ENCODE results near the gene EIF3L.

The EIF3L gene

GRCh38 chr22:37920126-37920525, 70.9 kb downstream of the EIF3L start:
- no peak overlapping the region for H3K27ac ChIP-seq (ENCODE audit: poor library complexity, severe bottlenecking)
- no peaks in the 10 kb centered on the region for H3K9me3 ChIP-seq (ENCODE audit: severe bottlenecking)
- no peaks in the 10 kb centered on the region for H3K4me1 ChIP-seq (ENCODE audit: insufficient read depth, poor library complexity, severe bottlenecking)
- peaks cover 90% of the 10 kb centered on the region for H3K36me3 ChIP-seq (ENCODE audit: low read depth)
- no peaks in the 10 kb centered on the region for H3K27me3 ChIP-seq (ENCODE audit: insufficient read depth, poor library complexity, severe bottlenecking)
- no peak overlapping the region for H3K4me3 ChIP-seq (ENCODE audit: severe bottlenecking)
- TF ChIP-seq CTCF (IDR thresholded peaks at IDR 0.05; ENCODE audit: poor library complexity, severe bottlenecking): no peak
- ATAC-seq (ENCODE audit: low read depth) (no peak), DNase-seq (ENCODE audit: low spot score) (no peak)

- no peaks in the 10 kb centered on the region for H3K9me3 ChIP-seq (ENCODE audit: severe bottlenecking)
- H3K27ac ChIP-seq (ENCODE audit: poor library complexity, severe bottlenecking): no peak overlapping the region
- H3K27me3 ChIP-seq (ENCODE audit: insufficient read depth, poor library complexity, severe bottlenecking): no peaks in the 10 kb centered on the region
- H3K4me1 ChIP-seq (ENCODE audit: insufficient read depth, poor library complexity, severe bottlenecking): no peaks in the 10 kb centered on the region
- no peak for TF ChIP-seq CTCF (IDR thresholded peaks at IDR 0.05; ENCODE audit: poor library complexity, severe bottlenecking)
- peaks cover 92% of the 10 kb centered on the region for H3K36me3 ChIP-seq (ENCODE audit: low read depth)
- ATAC-seq (ENCODE audit: low read depth) (no peak; the same call in 2 of the 3 replicates), DNase-seq (ENCODE audit: low spot score) (no peak)
- H3K4me3 ChIP-seq (ENCODE audit: severe bottlenecking): no peak overlapping the region
Measured at GRCh38 chr22:37922191-37922590, 73.0 kb downstream of the EIF3L start.

DNA sequence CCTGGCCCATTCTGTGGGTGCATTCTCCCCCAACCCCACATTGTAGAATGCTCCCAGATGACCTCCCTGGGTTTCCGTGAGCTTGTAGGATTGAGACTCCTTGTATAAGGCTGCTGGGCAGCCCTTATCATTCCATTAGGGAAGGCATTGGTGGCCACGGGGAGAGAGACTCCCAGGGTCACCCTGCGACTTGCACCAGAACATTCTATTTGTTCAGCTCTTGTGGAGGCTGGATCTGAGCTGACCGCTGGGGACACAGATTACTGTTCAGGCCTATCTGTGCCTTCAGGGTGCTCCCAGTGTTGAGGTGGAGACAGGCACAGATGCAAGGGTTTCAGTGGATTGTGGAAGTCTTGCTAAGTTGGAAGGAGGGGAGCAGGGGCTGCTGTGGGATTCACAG, 74.7 kb downstream of the EIF3L start:
- no peaks in the 10 kb centered on the region for H3K4me1 ChIP-seq (ENCODE audit: insufficient read depth, poor library complexity, severe bottlenecking)
- DNase-seq (ENCODE audit: low spot score): no peak
- no peaks in the 10 kb centered on the region for H3K27me3 ChIP-seq (ENCODE audit: insufficient read depth, poor library complexity, severe bottlenecking)
- no peaks in the 10 kb centered on the region for H3K9me3 ChIP-seq (ENCODE audit: severe bottlenecking)
- TF ChIP-seq CTCF (IDR thresholded peaks at IDR 0.05; ENCODE audit: poor library complexity, severe bottlenecking): no peak
- peaks cover 92% of the 10 kb centered on the region for H3K36me3 ChIP-seq (ENCODE audit: low read depth)
- no peak for ATAC-seq (ENCODE audit: low read depth)
- no peak overlapping the region for H3K4me3 ChIP-seq (ENCODE audit: severe bottlenecking)
- H3K27ac ChIP-seq (ENCODE audit: poor library complexity, severe bottlenecking): no peak overlapping the region

GRCh38 chr22:37924386-37925065, 75.3 kb downstream of the EIF3L start:
- no peak for TF ChIP-seq CTCF (IDR thresholded peaks at IDR 0.05; ENCODE audit: poor library complexity, severe bottlenecking)
- H3K9me3 ChIP-seq (ENCODE audit: severe bottlenecking): no peaks in the 10 kb centered on the region
- no peak for DNase-seq (ENCODE audit: low spot score)
- H3K4me1 ChIP-seq (ENCODE audit: insufficient read depth, poor library complexity, severe bottlenecking): no peaks in the 10 kb centered on the region
- H3K27ac ChIP-seq (ENCODE audit: poor library complexity, severe bottlenecking): no peak overlapping the region
- H3K36me3 ChIP-seq (ENCODE audit: low read depth): peaks cover 93% of the 10 kb centered on the region
- H3K4me3 ChIP-seq (ENCODE audit: severe bottlenecking): no peak overlapping the region
- no peaks in the 10 kb centered on the region for H3K27me3 ChIP-seq (ENCODE audit: insufficient read depth, poor library complexity, severe bottlenecking)
- no peak for ATAC-seq (ENCODE audit: low read depth)

DNA sequence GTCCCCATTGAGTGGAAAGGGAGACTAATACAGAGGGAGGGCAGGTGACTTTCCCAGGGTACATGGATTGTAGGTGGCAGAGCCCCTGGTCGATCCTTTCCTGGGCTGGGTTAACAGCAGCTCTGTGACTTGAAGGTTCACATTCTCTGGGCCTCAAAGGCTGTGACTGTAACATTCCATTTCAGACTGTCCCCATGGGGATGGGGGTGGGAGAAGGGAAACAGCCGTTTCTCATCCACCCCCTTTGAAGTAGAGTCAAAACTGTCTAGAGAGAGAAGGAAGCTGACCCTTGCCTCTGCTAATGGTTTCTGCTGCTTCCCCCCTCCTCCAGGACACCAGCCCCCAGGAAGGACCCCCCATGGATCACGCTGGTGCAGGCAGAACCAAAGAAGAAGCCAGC, 76.1 kb downstream of the EIF3L start:
- Histone ChIP-seq H3K4me3 (ENCODE audit: severe bottlenecking) (no peak overlapping the region), H3K36me3 (ENCODE audit: low read depth) (peaks cover 93% of the 10 kb centered on the region), H3K4me1 (ENCODE audit: insufficient read depth, poor library complexity, severe bottlenecking) (no peaks in the 10 kb centered on the region), H3K27me3 (ENCODE audit: insufficient read depth, poor library complexity, severe bottlenecking) (no peaks in the 10 kb centered on the region), H3K27ac (ENCODE audit: poor library complexity, severe bottlenecking) (no peak overlapping the region), H3K9me3 (ENCODE audit: severe bottlenecking) (no peaks in the 10 kb centered on the region)
- DNase-seq (ENCODE audit: low spot score): no peak
- no peak for TF ChIP-seq CTCF (IDR thresholded peaks at IDR 0.05; ENCODE audit: poor library complexity, severe bottlenecking)
- no peak for ATAC-seq (ENCODE audit: low read depth)
